ENCODE results near the gene USP3. TPM values are rescaled to one million over a fixed set of nuclear protein-coding genes. Genes with fewer than 3 reads are reported as not detected.

USP3 gene
- total RNA-seq, 1 experiment from 2014 or later = 36.6 TPM

GRCh38 chr15:63522225-63522578, 17.8 kb downstream of the USP3 start:
- ATAC-seq (no peak), DNase-seq (ENCODE audit: low spot score) (no peak)
- Mint-ChIP-seq H3K4me3 (no peak overlapping the region), H3K9me3 (no peaks in the 10 kb centered on the region), H3K27me3 (ENCODE audit: low read depth) (no peaks in the 10 kb centered on the region), H3K4me1 (peaks cover 33% of the 10 kb centered on the region), H3K36me3 (no peaks in the 10 kb centered on the region), H3K27ac (no peak overlapping the region; the same call in 1 of the 2 replicates)
- TF ChIP-seq SP1 (CRISPR knock-in tag; conservative IDR thresholded peaks at IDR 0.05) = no peak
- no peak for TF ChIP-seq SMAD4 (CRISPR knock-in tag; IDR thresholded peaks at IDR 0.05)
- ChIA-PET CTCF (no interaction called here), POLR2A (interaction anchor here (0.6 kb wide), 1 partner anchor 53 kb away, joined by 7 read pairs; no protein-coding TSS in a partner anchor)

DNA sequence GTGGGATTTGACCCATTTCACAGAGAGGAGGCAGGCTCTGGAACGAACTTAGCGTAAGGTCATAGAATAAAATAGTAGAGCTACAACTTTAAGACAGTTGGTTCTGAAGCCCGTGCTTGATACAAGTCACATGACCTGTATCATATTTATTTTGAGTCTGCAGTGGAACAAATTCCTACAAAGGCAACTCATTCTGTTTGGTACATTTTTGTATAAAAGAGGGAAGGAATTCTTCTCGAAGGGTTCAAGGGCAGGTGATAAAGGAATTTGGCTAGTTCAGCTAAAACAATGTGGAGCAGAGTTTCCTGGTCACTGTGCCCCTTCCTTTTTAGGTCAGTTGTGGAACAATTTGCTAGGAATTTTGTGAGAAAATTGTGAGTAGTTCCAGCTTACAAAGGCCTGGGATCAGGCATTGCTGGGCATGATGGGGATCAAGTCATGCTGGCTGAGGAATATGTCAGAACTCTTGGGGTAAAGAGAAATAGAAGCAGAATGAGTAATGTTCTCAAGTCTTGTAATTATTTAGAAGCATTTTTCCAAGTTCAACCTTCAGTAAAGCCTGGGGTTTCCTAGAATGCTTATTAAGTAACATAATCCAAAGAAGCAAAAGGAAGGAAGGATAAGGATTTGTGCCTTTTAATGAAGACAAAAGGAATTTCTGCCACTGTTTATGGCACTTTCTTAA, 19.1 kb downstream of the USP3 start:
- POLR2A ChIA-PET = no interaction called here
- H3K4me1 Mint-ChIP-seq = peaks cover 28% of the 10 kb centered on the region
- no peak overlapping the region for H3K4me3 Mint-ChIP-seq
- no peaks in the 10 kb centered on the region for H3K27me3 Mint-ChIP-seq (ENCODE audit: low read depth)
- TF ChIP-seq, protein P1, sequence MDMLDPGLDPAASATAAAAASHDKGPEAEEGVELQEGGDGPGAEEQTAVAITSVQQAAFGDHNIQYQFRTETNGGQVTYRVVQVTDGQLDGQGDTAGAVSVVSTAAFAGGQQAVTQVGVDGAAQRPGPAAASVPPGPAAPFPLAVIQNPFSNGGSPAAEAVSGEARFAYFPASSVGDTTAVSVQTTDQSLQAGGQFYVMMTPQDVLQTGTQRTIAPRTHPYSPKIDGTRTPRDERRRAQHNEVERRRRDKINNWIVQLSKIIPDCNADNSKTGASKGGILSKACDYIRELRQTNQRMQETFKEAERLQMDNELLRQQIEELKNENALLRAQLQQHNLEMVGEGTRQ (CRISPR knock-in tag; IDR thresholded peaks at IDR 0.05) = 0 out of 2 replicates have a peak, but pooled peaks have one; percentile 10
- no peak for TF ChIP-seq ZNF263 (CRISPR knock-in tag; IDR thresholded peaks at IDR 0.05; ENCODE audit: low read depth)
- H3K27ac Mint-ChIP-seq = no peak overlapping the region; the same call in 1 of the 2 replicates
- H3K36me3 Mint-ChIP-seq = no peaks in the 10 kb centered on the region
- no peak for ATAC-seq
- no peaks in the 10 kb centered on the region for H3K9me3 Mint-ChIP-seq
- no peak for DNase-seq (ENCODE audit: low spot score)
- CTCF ChIA-PET = interaction anchor here (1.2 to 1.6 kb wide), 2 partner anchors 9 to 86 kb away, joined by 3 read pairs; no protein-coding TSS in a partner anchor

GRCh38 chr15:63524316-63525015, 20.1 kb downstream of the USP3 start:
- ATAC-seq (no peak), DNase-seq (ENCODE audit: low spot score) (no peak)
- H3K27me3 Mint-ChIP-seq (ENCODE audit: low read depth) = no peaks in the 10 kb centered on the region
- H3K4me1 Mint-ChIP-seq = peaks cover 25% of the 10 kb centered on the region
- ChIA-PET CTCF (interaction anchor here (1.2 to 1.6 kb wide), 3 partner anchors 10 to 85 kb away, joined by 3 read pairs; no protein-coding TSS in a partner anchor), POLR2A (no interaction called here)
- H3K27ac Mint-ChIP-seq = peak overlapping the region; percentile 2; the same call in 1 of the 2 replicates
- H3K9me3 Mint-ChIP-seq = no peaks in the 10 kb centered on the region
- H3K4me3 Mint-ChIP-seq = no peak overlapping the region
- H3K36me3 Mint-ChIP-seq = no peaks in the 10 kb centered on the region
- TF ChIP-seq RELA (CRISPR knock-in tag; IDR thresholded peaks at IDR 0.05; ENCODE audit: borderline replicate concordance) (no peak), ZNF396 (CRISPR knock-in tag; IDR thresholded peaks at IDR 0.05; ENCODE audit: borderline replicate concordance) (no peak), RORB (CRISPR knock-in tag; IDR thresholded peaks at IDR 0.05) (no peak), CREB1 (CRISPR knock-in tag; IDR thresholded peaks at IDR 0.05) (no peak), ZNF232 (CRISPR knock-in tag; IDR thresholded peaks at IDR 0.05) (no peak), CDX4 (CRISPR knock-in tag; IDR thresholded peaks at IDR 0.05; ENCODE audit: borderline replicate concordance) (no peak), TP53 (CRISPR knock-in tag; IDR thresholded peaks at IDR 0.05) (no peak)
- TF ChIP-seq, protein P2, sequence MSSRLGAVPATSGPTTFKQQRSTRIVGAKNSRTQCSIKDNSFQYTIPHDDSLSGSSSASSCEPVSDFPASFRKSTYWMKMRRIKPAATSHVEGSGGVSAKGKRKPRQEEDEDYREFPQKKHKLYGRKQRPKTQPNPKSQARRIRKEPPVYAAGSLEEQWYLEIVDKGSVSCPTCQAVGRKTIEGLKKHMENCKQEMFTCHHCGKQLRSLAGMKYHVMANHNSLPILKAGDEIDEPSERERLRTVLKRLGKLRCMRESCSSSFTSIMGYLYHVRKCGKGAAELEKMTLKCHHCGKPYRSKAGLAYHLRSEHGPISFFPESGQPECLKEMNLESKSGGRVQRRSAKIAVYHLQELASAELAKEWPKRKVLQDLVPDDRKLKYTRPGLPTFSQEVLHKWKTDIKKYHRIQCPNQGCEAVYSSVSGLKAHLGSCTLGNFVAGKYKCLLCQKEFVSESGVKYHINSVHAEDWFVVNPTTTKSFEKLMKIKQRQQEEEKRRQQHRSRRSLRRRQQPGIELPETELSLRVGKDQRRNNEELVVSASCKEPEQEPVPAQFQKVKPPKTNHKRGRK (CRISPR knock-in tag; IDR thresholded peaks at IDR 0.05; ENCODE audit: borderline replicate concordance) = no peak
- TF ChIP-seq, protein P3, sequence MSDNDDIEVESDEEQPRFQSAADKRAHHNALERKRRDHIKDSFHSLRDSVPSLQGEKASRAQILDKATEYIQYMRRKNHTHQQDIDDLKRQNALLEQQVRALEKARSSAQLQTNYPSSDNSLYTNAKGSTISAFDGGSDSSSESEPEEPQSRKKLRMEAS (CRISPR knock-in tag; IDR thresholded peaks at IDR 0.05) = no peak
- TF ChIP-seq, protein P4, sequence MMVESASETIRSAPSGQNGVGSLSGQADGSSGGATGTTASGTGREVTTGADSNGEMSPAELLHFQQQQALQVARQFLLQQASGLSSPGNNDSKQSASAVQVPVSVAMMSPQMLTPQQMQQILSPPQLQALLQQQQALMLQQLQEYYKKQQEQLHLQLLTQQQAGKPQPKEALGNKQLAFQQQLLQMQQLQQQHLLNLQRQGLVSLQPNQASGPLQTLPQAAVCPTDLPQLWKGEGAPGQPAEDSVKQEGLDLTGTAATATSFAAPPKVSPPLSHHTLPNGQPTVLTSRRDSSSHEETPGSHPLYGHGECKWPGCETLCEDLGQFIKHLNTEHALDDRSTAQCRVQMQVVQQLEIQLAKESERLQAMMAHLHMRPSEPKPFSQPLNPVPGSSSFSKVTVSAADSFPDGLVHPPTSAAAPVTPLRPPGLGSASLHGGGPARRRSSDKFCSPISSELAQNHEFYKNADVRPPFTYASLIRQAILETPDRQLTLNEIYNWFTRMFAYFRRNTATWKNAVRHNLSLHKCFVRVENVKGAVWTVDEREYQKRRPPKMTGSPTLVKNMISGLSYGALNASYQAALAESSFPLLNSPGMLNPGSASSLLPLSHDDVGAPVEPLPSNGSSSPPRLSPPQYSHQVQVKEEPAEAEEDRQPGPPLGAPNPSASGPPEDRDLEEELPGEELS (CRISPR knock-in tag; IDR thresholded peaks at IDR 0.05) = no peak
